Breast epithelium (tissue), 4 donors: Measurements from ENCODE around the gene ASB16. TPM values are rescaled to one million over a fixed set of nuclear protein-coding genes. Genes with fewer than 3 reads are reported as not detected.
A peak's percentile ranks its signal among the peaks of the same experiment; 100 is the strongest.

Source experiments
- DNase-seq, 2 donors: peaks; one replicate each; pipeline ENCODE4 v3.0.0-alpha.2; 2019; ENCODE audit warnings: low spot score in 2 of 2
- H3K27ac ChIP-seq, 2 donors: fragments of 200-600 bp; sonication (generic) in 1 of 2; one replicate each; pipeline ENCODE4 v1.5.1; 2016 to 2019; ENCODE audit warnings: mild to moderate bottlenecking in 1 of 2
- H3K27me3 ChIP-seq, 2 donors: fragments of 200-600 bp; sonication (generic) in 1 of 2; one replicate each; pipeline versions ENCODE4 v1.5.1 to v1.6.0; 2017 to 2019; ENCODE audit warnings: control low read depth in 1 of 2, mild to moderate bottlenecking in 1 of 2
- H3K36me3 ChIP-seq: fragments of 200-600 bp; one replicate; pipeline ENCODE4 v1.5.1; 2019
- H3K4me1 ChIP-seq, 2 donors: fragments of 200-600 bp; sonication (generic); one replicate each; pipeline ENCODE4 v1.5.1; 2016 to 2019; ENCODE audit warnings: control low read depth in 1 of 2
- H3K4me3 ChIP-seq, 3 donors: fragments of 200-600 bp; sonication (generic); 1 replicate in 2 of 3; 2 replicates in 1 of 3; pipeline ENCODE4 v1.5.1; 2016 to 2019; ENCODE audit warnings: mild to moderate bottlenecking in 3 of 3, moderate library complexity in 2 of 3
- H3K9me3 ChIP-seq, 2 donors: fragments of 200-600 bp; sonication (generic) in 1 of 2; one replicate each; pipeline ENCODE4 v1.5.1; 2016 to 2019; ENCODE audit warnings: control low read depth in 1 of 2
- POLR2A ChIP-seq: fragments of 450-650 bp; IDR thresholded peaks from one replicate; pipeline ENCODE4 v1.6.1; 2016; ENCODE audit warnings: antibody characterized with exemption, mild to moderate bottlenecking, moderate library complexity
- POLR2AphosphoS5 ChIP-seq, 3 donors: sonication (generic); formaldehyde crosslinking; IDR thresholded peaks; one replicate each; pipeline ENCODE4 v1.6.1; 2017; ENCODE audit warnings: antibody characterized with exemption in 3 of 3
- intact Hi-C: fragments of 100-400 bp; cut with DNase I; formaldehyde crosslinking; loops from one replicate; pipeline ENCODE4 v1.15.1; 2023; ENCODE audit warnings: low total_unique reads
- total RNA-seq, 3 donors: library from RNA; depleted of rRNA; stranded (reverse); fragments of >200 nt; gene quantifications; one replicate each; pipeline ENCODE4 v1.1.0, GENCODE V29; 2016
- TF ChIP-seq, protein P1 (sequence below), 3 donors: fragments of 450-650 bp; IDR thresholded peaks; one replicate each; pipeline ENCODE4 v1.5.1; 2016 to 2017; ENCODE audit warnings: antibody characterized with exemption in 3 of 3, mild to moderate bottlenecking in 3 of 3, moderate library complexity in 3 of 3

Gene ASB16, protein sequence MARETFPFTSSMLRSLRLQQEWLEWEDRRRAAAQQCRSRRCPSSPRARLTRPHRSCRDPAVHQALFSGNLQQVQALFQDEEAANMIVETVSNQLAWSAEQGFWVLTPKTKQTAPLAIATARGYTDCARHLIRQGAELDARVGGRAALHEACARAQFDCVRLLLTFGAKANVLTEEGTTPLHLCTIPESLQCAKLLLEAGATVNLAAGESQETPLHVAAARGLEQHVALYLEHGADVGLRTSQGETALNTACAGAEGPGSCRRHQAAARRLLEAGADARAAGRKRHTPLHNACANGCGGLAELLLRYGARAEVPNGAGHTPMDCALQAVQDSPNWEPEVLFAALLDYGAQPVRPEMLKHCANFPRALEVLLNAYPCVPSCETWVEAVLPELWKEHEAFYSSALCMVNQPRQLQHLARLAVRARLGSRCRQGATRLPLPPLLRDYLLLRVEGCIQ
- under 1 TPM in 2 of 3 donors, not detected in 1; 0.29 to 0.33 TPM for total RNA-seq

DNA sequence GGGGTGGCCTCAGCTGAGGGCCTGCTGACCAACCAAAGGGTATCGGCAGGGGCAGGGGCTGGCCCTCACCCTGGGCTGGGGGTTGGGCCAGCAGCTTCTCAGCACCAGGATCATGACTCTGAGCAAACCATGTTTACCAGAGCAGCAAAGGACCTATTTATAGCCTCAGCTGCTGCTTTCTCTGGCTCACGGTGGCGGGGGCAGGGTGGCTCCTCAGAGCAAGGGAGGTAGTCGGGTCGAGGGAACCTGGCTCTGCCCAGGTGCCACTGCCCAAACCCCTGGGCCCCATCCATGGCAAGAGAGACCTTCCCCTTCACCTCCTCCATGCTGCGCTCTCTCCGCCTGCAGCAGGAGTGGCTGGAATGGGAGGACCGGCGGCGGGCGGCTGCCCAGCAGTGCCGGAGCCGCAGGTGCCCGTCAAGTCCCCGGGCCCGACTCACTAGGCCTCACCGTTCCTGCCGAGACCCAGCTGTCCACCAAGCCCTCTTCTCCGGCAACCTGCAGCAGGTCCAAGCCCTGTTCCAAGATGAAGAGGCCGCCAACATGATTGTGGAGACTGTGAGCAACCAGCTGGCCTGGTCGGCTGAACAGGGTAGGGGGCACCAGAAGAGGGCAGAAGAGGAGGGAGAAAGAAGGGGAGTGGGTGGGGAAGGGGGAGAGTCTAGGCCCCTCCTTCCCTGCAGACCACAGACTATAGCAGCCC is at the start of gene ASB16:
ASB16 (plus strand) TSS at position 206 of the 703 bp plus-strand sequence; CDS start at position 292, 86 bp downstream.
- no peaks in the 10 kb centered on the region for H3K9me3 ChIP-seq
- TF ChIP-seq, protein P1, sequence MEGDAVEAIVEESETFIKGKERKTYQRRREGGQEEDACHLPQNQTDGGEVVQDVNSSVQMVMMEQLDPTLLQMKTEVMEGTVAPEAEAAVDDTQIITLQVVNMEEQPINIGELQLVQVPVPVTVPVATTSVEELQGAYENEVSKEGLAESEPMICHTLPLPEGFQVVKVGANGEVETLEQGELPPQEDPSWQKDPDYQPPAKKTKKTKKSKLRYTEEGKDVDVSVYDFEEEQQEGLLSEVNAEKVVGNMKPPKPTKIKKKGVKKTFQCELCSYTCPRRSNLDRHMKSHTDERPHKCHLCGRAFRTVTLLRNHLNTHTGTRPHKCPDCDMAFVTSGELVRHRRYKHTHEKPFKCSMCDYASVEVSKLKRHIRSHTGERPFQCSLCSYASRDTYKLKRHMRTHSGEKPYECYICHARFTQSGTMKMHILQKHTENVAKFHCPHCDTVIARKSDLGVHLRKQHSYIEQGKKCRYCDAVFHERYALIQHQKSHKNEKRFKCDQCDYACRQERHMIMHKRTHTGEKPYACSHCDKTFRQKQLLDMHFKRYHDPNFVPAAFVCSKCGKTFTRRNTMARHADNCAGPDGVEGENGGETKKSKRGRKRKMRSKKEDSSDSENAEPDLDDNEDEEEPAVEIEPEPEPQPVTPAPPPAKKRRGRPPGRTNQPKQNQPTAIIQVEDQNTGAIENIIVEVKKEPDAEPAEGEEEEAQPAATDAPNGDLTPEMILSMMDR (IDR thresholded peaks at IDR 0.05) = no peak
- TF ChIP-seq POLR2A (no peak), POLR2AphosphoS5 (IDR thresholded peaks at IDR 0.05) (no peak)
- H3K36me3 ChIP-seq = no peaks in the 10 kb centered on the region
- DNase-seq = no peak
- H3K4me1 ChIP-seq = no peaks in the 10 kb centered on the region
- intact Hi-C loops = no loop called here
- H3K27ac ChIP-seq = no peak within 1 kb of the TSS
- H3K27me3 ChIP-seq = no peaks in the 10 kb centered on the region
- H3K4me3 ChIP-seq = peak within 1 kb of the TSS in 1 of 3 donors; percentile 7

DNA sequence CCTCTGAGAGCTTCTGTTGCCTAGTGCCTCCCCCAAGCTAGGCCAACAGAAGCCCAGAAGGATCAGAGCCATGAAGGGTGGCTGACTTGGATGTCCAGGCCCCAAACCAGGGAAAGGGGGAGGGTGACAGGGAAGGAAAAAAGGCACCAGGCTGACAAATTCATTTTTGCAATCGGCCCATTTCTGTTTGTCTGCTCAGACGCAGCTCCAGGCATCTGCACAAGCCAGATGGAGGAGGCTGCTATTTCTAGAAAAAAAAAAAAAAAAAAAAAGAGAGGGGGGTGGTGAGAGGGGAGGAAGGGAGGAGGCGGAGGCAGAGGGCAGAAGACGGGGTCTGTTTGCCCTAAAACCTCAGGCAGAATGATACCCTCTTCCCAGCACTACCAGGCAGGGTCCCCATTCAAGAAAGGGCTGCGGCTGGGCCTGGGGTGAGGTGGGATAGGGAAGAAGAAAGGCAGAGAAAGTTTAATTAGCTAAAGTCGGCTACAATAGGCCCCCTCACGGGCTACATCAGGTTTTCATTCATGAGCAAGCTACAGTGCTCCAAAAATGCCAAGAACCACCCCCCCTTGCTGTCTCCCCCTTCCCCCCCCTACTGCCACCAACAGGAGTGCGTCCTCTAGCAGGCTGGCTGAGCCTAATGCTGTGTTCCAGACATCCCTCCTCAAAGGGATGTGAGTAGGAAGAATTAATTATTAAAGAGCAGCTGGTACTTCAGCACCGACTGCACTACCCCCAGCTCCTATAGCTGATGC is 49.5 kb upstream of the ASB16 start:
- Histone ChIP-seq H3K4me3 (peak overlapping the region in 2 of 3 donors; percentile 94 to 99), H3K4me1 (peaks cover 11 to 33% of the 10 kb centered on the region in 2 donors), H3K27ac (peak overlapping the region; percentile 96 to 97), H3K27me3 (no peaks in the 10 kb centered on the region), H3K36me3 (no peaks in the 10 kb centered on the region), H3K9me3 (no peaks in the 10 kb centered on the region)
- no peak for DNase-seq
- no peak for TF ChIP-seq POLR2A
- TF ChIP-seq, protein P1 (IDR thresholded peaks at IDR 0.05) = no peak
- TF ChIP-seq POLR2AphosphoS5 (IDR thresholded peaks at IDR 0.05) = no peak
- intact Hi-C loops = no loop called here

DNA sequence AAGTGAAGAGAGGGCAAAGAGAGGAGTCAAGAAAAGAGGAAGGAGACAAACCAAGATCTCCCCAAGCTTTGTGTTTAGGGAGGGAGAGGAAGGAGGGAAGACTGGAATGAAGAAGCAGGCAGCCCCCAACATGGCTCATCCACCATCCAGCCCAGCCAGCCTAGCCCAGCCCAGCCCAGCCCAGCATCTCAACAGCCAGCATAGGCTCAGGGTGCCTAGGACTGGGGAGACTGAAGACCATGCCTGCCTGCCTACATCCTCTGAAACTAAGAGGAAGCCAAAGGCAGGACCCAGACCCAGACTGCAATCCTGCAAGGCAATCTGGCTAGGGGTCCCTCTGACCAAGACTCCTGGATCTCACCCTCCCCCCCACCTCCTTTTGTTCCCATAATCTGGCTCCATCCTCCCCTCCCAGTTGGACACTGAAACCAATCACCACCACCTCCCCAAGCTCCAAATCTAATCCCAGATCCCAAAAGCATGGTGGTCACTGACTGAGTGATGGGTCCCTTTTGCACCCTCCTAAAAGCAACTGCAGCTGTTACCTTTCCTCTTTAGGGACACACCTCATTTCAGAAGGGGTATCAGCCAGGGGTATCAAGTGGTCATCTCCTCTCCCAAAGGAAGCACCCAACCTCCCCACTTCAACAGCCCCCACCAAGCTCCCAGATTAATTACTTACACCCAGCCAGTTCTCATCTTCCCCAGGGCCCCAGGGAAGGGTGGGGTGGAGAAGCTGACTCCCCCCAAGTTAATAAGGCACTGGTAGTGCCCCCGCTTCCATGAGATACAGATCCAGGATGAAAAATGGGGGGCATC is 48.3 kb upstream of the ASB16 start:
- intact Hi-C loops = no loop called here
- TF ChIP-seq, protein P1 (IDR thresholded peaks at IDR 0.05) = no peak
- peaks cover 11 to 33% of the 10 kb centered on the region in 2 donors for H3K4me1 ChIP-seq
- peak overlapping the region; percentile 96 to 97 for H3K27ac ChIP-seq
- H3K36me3 ChIP-seq = no peaks in the 10 kb centered on the region
- no peaks in the 10 kb centered on the region for H3K27me3 ChIP-seq
- no peak for DNase-seq
- H3K4me3 ChIP-seq = peak overlapping the region; percentile 93 to 99 (median 94)
- no peaks in the 10 kb centered on the region for H3K9me3 ChIP-seq

DNA sequence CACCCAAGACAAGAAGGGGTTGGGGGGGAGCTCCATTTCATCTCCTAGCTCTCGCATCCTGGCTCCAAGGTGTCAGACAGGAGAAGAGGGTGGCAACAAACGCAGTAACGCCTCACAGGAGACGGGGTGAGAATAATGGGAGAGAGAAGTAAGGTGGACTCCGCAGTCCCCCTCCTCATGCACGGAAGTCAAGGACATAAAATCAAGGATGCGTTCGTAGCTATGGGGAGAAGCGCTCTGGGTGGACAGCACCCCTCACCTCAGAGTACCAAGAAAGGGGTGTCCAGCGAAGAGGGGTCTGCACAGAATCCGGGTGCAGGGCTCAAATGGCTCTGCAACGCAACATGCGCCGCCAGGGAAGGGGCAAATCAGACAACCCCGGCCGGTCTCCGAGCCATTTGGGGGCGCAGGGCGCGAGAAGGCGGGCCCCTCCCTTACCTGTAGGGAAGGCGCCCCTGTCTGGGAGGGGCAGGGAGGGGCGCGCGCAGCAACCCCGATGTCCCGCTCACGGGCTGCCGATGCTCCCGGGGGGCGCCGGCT is 47.6 kb upstream of the ASB16 start:
- no peak for DNase-seq
- Histone ChIP-seq H3K9me3 (no peaks in the 10 kb centered on the region), H3K36me3 (no peaks in the 10 kb centered on the region), H3K27me3 (no peaks in the 10 kb centered on the region), H3K27ac (peak overlapping the region; percentile 96 to 97), H3K4me1 (peaks cover 11 to 33% of the 10 kb centered on the region in 2 donors), H3K4me3 (peak overlapping the region; percentile 93 to 99 (median 94))
- TF ChIP-seq POLR2AphosphoS5 (IDR thresholded peaks at IDR 0.05) (no peak), POLR2A (no peak)
- TF ChIP-seq, protein P1 (IDR thresholded peaks at IDR 0.05) = no peak
- intact Hi-C loops = no loop called here
